OCI-LY7 (cell line): Measurements from ENCODE around the gene SUSD3. TPM values are rescaled to one million over a fixed set of nuclear protein-coding genes. Genes with fewer than 3 reads are reported as not detected.

Experiments
- BruUV-seq: library from RNA; stranded (reverse); fragments of 400-500 nt; replicated peaks from 2 replicates; lab custom pipeline; 2021; lab: Mats Ljungman, UMichigan
- CTCF ChIA-PET: fragments of 300-600 bp; sonication (Branson Sonifier 250); formaldehyde crosslinking; loops from one replicate; lab custom pipeline; 2022; ENCODE audit warnings: antibody characterized with exemption; ENCODE audit not compliant: unreplicated experiment; lab: Charles Lee
- POLR2A ChIA-PET: fragments of 300-600 bp; sonication (Branson Sonifier 250); formaldehyde crosslinking; loops from one replicate; lab custom pipeline; 2022; ENCODE audit warnings: antibody characterized with exemption; lab: Charles Lee
- DNase-seq: peaks from one replicate; pipeline ENCODE4 v3.0.0-alpha.2; 2015; ENCODE audit warnings: low spot score
- H2AFZ ChIP-seq: fragments of 200-600 bp; sonication (generic), shearing (Covaris generic); 2 replicates; pipeline ENCODE4 v1.6.1; 2014; ENCODE audit warnings: mild to moderate bottlenecking, antibody characterized with exemption, low read length, moderate library complexity
- H3K27ac ChIP-seq: fragments of 200-600 bp; sonication (generic); 2 replicates; pipeline ENCODE4 v1.5.1; 2014; ENCODE audit warnings: mixed run types, low read depth, mild to moderate bottlenecking, moderate library complexity, low read length, inconsistent platforms; ENCODE audit not compliant: poor library complexity, severe bottlenecking
- H3K36me3 ChIP-seq: fragments of 200-600 bp; sonication (generic); 2 replicates; pipeline ENCODE4 v1.6.1; 2014; ENCODE audit warnings: mild to moderate bottlenecking, antibody characterized with exemption, low read length, moderate library complexity, mixed read lengths; ENCODE audit not compliant: insufficient read depth
- H3K4me1 ChIP-seq: fragments of 200-600 bp; sonication (generic); 2 replicates; pipeline ENCODE4 v1.5.1; 2014; ENCODE audit warnings: mild to moderate bottlenecking, low read length; ENCODE audit not compliant: insufficient read depth, poor library complexity, severe bottlenecking
- H3K4me2 ChIP-seq: fragments of 200-600 bp; sonication (generic); 2 replicates; pipeline ENCODE4 v1.6.1; 2014; ENCODE audit warnings: mild to moderate bottlenecking, low read length
- H3K4me3 ChIP-seq: fragments of 200-600 bp; sonication (generic); 2 replicates; pipeline ENCODE4 v1.5.1; 2014; ENCODE audit warnings: mild to moderate bottlenecking, low read depth, low read length; ENCODE audit not compliant: poor library complexity, severe bottlenecking
- H3K79me2 ChIP-seq: fragments of 200-600 bp; sonication (generic); 2 replicates; pipeline ENCODE4 v1.6.1; 2016; ENCODE audit warnings: low read depth, mild to moderate bottlenecking, low read length, moderate library complexity, mixed read lengths; ENCODE audit not compliant: insufficient read depth
- H3K9me2 ChIP-seq: fragments of 200-600 bp; sonication (generic); 2 replicates; pipeline ENCODE4 v1.6.1; 2016; ENCODE audit warnings: mild to moderate bottlenecking, low read length, mixed read lengths; ENCODE audit not compliant: insufficient read depth
- H3K9me3 ChIP-seq: fragments of 200-600 bp; sonication (generic); 2 replicates; pipeline ENCODE4 v1.6.1; 2014; ENCODE audit warnings: mild to moderate bottlenecking, mixed run types, low read length, mixed read lengths
- H4K20me1 ChIP-seq: fragments of 200-600 bp; sonication (generic); 2 replicates; pipeline ENCODE4 v1.6.1; 2014; ENCODE audit warnings: mild to moderate bottlenecking, antibody characterized with exemption, low read length, moderate library complexity, mixed read lengths; ENCODE audit not compliant: insufficient read depth
- EZH2phosphoT487 ChIP-seq: fragments of 200-600 bp; sonication (generic); IDR thresholded peaks from 2 replicates; pipeline ENCODE4 v1.6.1; 2018; ENCODE audit warnings: low read depth, borderline replicate concordance, mild to moderate bottlenecking, mixed run types, antibody characterized with exemption, low read length, moderate library complexity, mixed read lengths
- intact Hi-C: fragments of 100-400 bp; cut with micrococcal nuclease; formaldehyde crosslinking; loops from one replicate; pipeline ENCODE4 v1.10.0; 2022; ENCODE audit not compliant: unreplicated experiment
- total RNA-seq, 2 experiments: library from RNA; depleted of rRNA in 1 of 2; stranded (reverse); fragments of >200 nt in 1 of 2; shearing (Covaris generic) in 1 of 2; gene quantifications; 2 replicates each; pipeline ENCODE4 v1.2.3, GENCODE V29; 2014 to 2022
- TF ChIP-seq, protein P1 (sequence below): fragments of 200-600 bp; sonication (generic); conservative IDR thresholded peaks from 2 replicates; pipeline ENCODE4 v1.5.1; 2014; ENCODE audit warnings: mild to moderate bottlenecking, antibody characterized with exemption, low read length, moderate library complexity, mixed read lengths

Gene SUSD3
- total RNA-seq, 2 experiments from 2014 or later: 94.1 to 201 TPM

DNA sequence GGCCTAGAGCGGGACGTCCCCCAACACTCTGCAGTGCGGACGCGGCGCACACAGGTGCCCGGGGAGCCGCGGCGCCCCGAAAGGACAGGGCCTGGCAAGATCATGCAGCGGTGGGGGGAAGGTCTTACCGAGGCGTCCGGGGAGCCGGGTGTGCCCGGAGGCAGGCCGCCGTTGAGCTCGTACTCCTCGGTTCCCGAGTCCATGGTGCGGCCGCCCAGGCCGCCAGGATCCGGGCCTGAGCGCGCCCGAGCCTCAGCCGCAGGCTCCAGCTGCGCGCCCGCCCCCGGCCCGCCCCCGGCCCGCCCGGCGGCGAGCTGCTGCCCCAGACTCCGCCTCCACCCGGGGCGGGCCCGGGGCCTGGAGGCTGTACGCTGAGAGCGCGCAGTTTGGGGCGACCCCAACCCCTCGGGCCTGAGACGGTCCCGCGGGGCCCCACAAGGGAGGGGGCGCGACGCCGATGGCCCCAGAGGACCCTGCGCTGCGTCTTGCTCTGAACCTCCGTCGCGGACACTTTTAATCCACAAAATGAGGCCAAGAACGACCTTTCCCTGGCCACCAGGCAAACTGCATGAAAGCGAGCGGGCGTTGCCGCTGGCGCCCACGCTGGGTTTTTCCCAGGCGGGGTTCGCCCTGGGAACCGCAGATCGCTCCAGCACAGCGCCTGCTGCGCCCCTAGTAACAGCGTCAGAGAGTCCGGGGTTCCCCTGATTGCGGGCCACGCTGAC, 75.7 kb downstream of the SUSD3 start, which contains the start of gene NINJ1:
Gene NINJ1 (minus strand): TSS at position 237 of the 725 bp plus-strand sequence. CDS start 34 bp downstream, at position 203.
- no TSS peak for BruUV-seq
- no peaks in the 10 kb centered on the region for H3K36me3 ChIP-seq
- H3K9me2 ChIP-seq: no peaks in the 10 kb centered on the region
- no peaks in the 10 kb centered on the region for H3K9me3 ChIP-seq
- peak within 1 kb of the TSS; percentile 96 for H3K4me2 ChIP-seq
- no peaks in the 10 kb centered on the region for H4K20me1 ChIP-seq
- H3K4me3 ChIP-seq: peak within 1 kb of the TSS; percentile 83
- no peak within 1 kb of the TSS for H3K27ac ChIP-seq
- no peak for TF ChIP-seq EZH2phosphoT487
- TF ChIP-seq, protein P1, sequence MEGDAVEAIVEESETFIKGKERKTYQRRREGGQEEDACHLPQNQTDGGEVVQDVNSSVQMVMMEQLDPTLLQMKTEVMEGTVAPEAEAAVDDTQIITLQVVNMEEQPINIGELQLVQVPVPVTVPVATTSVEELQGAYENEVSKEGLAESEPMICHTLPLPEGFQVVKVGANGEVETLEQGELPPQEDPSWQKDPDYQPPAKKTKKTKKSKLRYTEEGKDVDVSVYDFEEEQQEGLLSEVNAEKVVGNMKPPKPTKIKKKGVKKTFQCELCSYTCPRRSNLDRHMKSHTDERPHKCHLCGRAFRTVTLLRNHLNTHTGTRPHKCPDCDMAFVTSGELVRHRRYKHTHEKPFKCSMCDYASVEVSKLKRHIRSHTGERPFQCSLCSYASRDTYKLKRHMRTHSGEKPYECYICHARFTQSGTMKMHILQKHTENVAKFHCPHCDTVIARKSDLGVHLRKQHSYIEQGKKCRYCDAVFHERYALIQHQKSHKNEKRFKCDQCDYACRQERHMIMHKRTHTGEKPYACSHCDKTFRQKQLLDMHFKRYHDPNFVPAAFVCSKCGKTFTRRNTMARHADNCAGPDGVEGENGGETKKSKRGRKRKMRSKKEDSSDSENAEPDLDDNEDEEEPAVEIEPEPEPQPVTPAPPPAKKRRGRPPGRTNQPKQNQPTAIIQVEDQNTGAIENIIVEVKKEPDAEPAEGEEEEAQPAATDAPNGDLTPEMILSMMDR: no peak
- POLR2A ChIA-PET: interaction anchor here (0.6 to 1.6 kb wide), 2 partner anchors 12 to 27 kb away, joined by 3 read pairs; no protein-coding TSS in a partner anchor
- H3K79me2 ChIP-seq: no peaks in the 10 kb centered on the region
- H3K4me1 ChIP-seq: peaks cover 43% of the 10 kb centered on the region
- intact Hi-C loops: no loop called here
- peak; percentile 79 for DNase-seq
- H2AFZ ChIP-seq: peak within 1 kb of the TSS; percentile 83
- CTCF ChIA-PET: interaction anchor here (0.6 to 0.8 kb wide), 3 partner anchors 9 to 39 kb away, joined by 3 to 6 read pairs (median 3); no protein-coding TSS in a partner anchor

Other genes with a start within 250 kb of the SUSD3 start
- gene ZNF484, start 180.7 kb upstream of the SUSD3 start, total RNA-seq (2014; rRNA removed; shearing (Covaris generic)): 9.7 and 10.1 TPM in 2 replicates
- 8.0 and 9.4 TPM in 2 replicates for gene ZNF484, start 180.7 kb upstream of the SUSD3 start, total RNA-seq (2022)
- 20.6 and 22.1 TPM in 2 replicates for gene FGD3, start 111.2 kb upstream of the SUSD3 start, total RNA-seq (2014; rRNA removed; shearing (Covaris generic))
- 22.9 and 28.1 TPM in 2 replicates for gene FGD3, start 111.2 kb upstream of the SUSD3 start, total RNA-seq (2022)
- gene CARD19, start 37.5 kb downstream of the SUSD3 start, total RNA-seq (2014; rRNA removed; shearing (Covaris generic)): 18.4 and 26.8 TPM in 2 replicates
- 13.4 and 15.8 TPM in 2 replicates for gene CARD19, start 37.5 kb downstream of the SUSD3 start, total RNA-seq (2022)
- 6.2 and 13.3 TPM in 2 replicates for gene NINJ1, start 75.5 kb downstream of the SUSD3 start, total RNA-seq (2014; rRNA removed; shearing (Covaris generic))
- gene NINJ1, start 75.5 kb downstream of the SUSD3 start, total RNA-seq (2022): 18.1 and 18.3 TPM in 2 replicates
- gene WNK2, start 125.4 kb downstream of the SUSD3 start, total RNA-seq (2014; rRNA removed; shearing (Covaris generic)): 118 and 142 TPM in 2 replicates
- gene WNK2, start 125.4 kb downstream of the SUSD3 start, total RNA-seq (2022): 176 and 194 TPM in 2 replicates